Renal cortex interstitium (tissue), 15 donors: Measurements from ENCODE around the gene CST6. TPM values are rescaled to one million over a fixed set of nuclear protein-coding genes. Genes with fewer than 3 reads are reported as not detected.

ENCODE experiments used
- DNase-seq, 11 donors: peaks; one replicate each; pipeline ENCODE4 v3.0.0-alpha.2; 2013; ENCODE audit warnings: low read depth in 9 of 11, low spot score in 4 of 11; ENCODE audit errors: extremely low read depth in 1 of 11
- long read RNA-seq, 16 experiments: transcript quantifications; one replicate each; lab custom pipeline, GENCODE V29; 2026
- polyA plus RNA-seq, 3 donors: library from polyadenylated mRNA; unstranded; fragments of 120-200 nt; gene quantifications; one replicate each; pipeline ENCODE4 v1.2.1, GENCODE V29; 2013; ENCODE audit not compliant: insufficient read length in 3 of 3

The CST6 gene
- not detected for polyA plus RNA-seq
- long read RNA-seq, donor 1 = 0 reads
- long read RNA-seq, donor 2 = 0 reads
- long read RNA-seq, donor 3 = 0 reads
- long read RNA-seq, donor 4 = 0 reads
- long read RNA-seq, donor 5 = 0 reads
- long read RNA-seq, donor 6 = 0 reads
- long read RNA-seq, donor 7 = 0 reads
- long read RNA-seq, donor 8 = 0 reads
- long read RNA-seq, donor 9 = 0 reads
- long read RNA-seq, donor 10 = 0 reads
- long read RNA-seq, donor 11 = 0 reads
- long read RNA-seq, donor 12 = 0 reads
- long read RNA-seq, donor 13 = 0 reads
- long read RNA-seq, donor 14 = 0 reads
- long read RNA-seq, donor 15 = 0 reads
- long read RNA-seq, donor 16 = 0 reads

GRCh38 chr11:66011785-66012303 is at the start of gene CST6:
Gene CST6, plus strand, starts transcription at chr11:66012008. Its CDS starts 37 bp downstream, at chr11:66012045.
- DNase-seq = no peak

GRCh38 chr11:65962141-65962564 is 49.7 kb upstream of the CST6 start:
- DNase-seq = no peak

- no peak for DNase-seq
These were observed 46.9 kb upstream of the CST6 start for GRCh38 chr11:65964906-65965305.

- no peak for DNase-seq
These were observed 45.6 kb upstream of the CST6 start for GRCh38 chr11:65965986-65966762.

GRCh38 chr11:65967329-65967934 is 44.4 kb upstream of the CST6 start:
- no peak for DNase-seq

- DNase-seq = no peak
These were observed 43.0 kb upstream of the CST6 start for GRCh38 chr11:65968600-65969482.

- DNase-seq = no peak
These were observed 39.7 kb upstream of the CST6 start for GRCh38 chr11:65972116-65972515.

GRCh38 chr11:65973439-65974110 is 38.2 kb upstream of the CST6 start:
- no peak for DNase-seq

GRCh38 chr11:65975771-65976170 is 36.0 kb upstream of the CST6 start:
- DNase-seq = no peak

- DNase-seq = no peak
These were observed 35.3 kb upstream of the CST6 start for GRCh38 chr11:65976216-65977176.

GRCh38 chr11:65977621-65978390 is 34.0 kb upstream of the CST6 start:
- DNase-seq = no peak

GRCh38 chr11:65978391-65979238 is 33.2 kb upstream of the CST6 start:
- no peak for DNase-seq

- no peak for DNase-seq
These were observed 32.5 kb upstream of the CST6 start for GRCh38 chr11:65979261-65979759.

- no peak for DNase-seq
These were observed 30.6 kb upstream of the CST6 start for GRCh38 chr11:65981101-65981740.
